Liver (tissue), 3 donors: ENCODE measurements around the gene ZNF117.
"Not testable (repeated sequence)": the region's sequence is repeated elsewhere in the genome, so short reads cannot be mapped to it uniquely, and the experiment has no call there.

Experiments
- CTCF ChIP-seq: fragments of 150-350 bp; IDR thresholded peaks from 2 replicates; pipeline ENCODE4 v1.5.1; 2017; ENCODE audit warnings: improper control_type of control experiment, low read depth, low read length; ENCODE audit not compliant: missing input control
- EGR1 ChIP-seq, 2 donors: IDR thresholded peaks; 2 replicates each; pipeline ENCODE4 v1.6.1; 2016 to 2018; ENCODE audit warnings: antibody characterized with exemption in 2 of 2, low read depth in 2 of 2
- GABPA ChIP-seq, 2 donors: IDR thresholded peaks in 1 of 2; conservative IDR thresholded peaks in 1 of 2; 2 replicates each; pipeline ENCODE4 v1.6.1; 2016; ENCODE audit warnings: antibody characterized with exemption in 2 of 2, mild to moderate bottlenecking in 1 of 2, moderate library complexity in 1 of 2
- HNF4G ChIP-seq: IDR thresholded peaks from 2 replicates; pipeline ENCODE4 v1.6.1; 2016; ENCODE audit warnings: antibody characterized with exemption
- donor health status: healthy.
- donor health status: healthy.

GRCh38 chr7:65033391-65033790 is 42.6 kb upstream of the ZNF117 start:
- not testable (repeated sequence) for TF ChIP-seq CTCF; EGR1 (IDR thresholded peaks at IDR 0.05; ENCODE audit: low read depth in 2 of 2); HNF4G; GABPA (IDR thresholded peaks at IDR 0.05 in 1 of 2, conservative IDR thresholded peaks at IDR 0.05 in 1 of 2)
